Measurements from ENCODE around the gene C2CD3.

The C2CD3 gene, protein sequence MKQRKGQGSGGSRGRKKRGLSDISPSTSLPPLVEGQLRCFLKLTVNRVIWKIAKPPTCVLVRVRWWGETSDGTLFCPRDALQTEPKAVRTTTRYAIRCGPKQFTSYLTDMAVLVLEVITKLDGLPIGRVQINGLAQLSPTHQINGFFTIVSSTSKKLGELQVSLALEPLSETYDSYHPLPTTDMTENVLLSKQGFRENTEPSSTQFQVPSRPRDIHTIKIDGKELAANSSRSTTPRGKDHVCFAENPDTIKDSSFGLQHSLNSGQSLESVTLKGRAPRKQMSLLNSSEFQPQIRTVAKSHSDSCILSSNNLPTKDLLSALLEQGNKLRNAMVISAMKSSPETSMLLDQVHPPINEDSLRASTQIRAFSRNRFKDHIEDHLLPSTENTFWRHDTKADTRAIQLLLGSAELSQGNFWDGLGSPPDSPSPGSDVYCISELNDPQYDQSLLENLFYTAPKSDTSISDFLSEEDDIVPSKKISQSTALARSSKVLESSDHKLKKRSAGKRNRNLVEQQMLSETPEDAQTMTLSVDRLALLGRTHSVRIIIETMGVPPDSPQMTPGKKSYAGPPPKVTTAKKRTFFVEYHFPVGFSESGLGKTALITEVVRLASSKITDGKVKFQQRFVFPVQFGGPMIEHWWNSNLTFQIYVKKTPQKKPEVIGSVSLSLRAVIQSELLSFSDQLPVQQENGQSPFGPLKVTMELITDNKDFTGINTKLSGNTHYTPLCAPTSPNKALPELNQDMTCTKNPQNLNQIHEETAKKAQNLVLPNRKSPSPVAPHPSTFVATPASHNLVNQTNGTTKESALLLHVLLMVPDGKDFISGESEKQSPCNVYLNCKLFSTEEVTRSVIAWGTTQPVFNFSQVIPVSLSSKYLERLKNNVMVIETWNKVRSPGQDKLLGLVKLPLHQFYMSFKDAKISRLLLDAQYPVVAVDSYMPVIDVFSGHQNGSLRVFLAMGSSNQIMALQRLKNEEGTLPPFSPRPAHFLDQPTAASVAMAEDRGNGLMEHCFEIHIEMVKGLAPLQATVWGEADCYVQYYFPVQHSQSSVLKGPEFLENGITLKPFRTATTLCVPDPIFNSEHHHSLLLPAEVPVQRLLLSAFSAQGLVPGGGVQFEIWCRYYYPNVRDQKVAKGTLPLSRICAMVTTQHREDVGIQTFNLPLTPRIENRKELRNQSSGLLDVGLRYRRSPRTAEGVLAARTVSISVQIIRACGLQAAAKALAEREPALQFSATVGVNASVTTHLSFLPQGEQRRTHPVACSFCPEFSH (N-terminal part only)
- 39.1 to 62.0 reads per million in 2 experiments for total RNA-seq

DNA sequence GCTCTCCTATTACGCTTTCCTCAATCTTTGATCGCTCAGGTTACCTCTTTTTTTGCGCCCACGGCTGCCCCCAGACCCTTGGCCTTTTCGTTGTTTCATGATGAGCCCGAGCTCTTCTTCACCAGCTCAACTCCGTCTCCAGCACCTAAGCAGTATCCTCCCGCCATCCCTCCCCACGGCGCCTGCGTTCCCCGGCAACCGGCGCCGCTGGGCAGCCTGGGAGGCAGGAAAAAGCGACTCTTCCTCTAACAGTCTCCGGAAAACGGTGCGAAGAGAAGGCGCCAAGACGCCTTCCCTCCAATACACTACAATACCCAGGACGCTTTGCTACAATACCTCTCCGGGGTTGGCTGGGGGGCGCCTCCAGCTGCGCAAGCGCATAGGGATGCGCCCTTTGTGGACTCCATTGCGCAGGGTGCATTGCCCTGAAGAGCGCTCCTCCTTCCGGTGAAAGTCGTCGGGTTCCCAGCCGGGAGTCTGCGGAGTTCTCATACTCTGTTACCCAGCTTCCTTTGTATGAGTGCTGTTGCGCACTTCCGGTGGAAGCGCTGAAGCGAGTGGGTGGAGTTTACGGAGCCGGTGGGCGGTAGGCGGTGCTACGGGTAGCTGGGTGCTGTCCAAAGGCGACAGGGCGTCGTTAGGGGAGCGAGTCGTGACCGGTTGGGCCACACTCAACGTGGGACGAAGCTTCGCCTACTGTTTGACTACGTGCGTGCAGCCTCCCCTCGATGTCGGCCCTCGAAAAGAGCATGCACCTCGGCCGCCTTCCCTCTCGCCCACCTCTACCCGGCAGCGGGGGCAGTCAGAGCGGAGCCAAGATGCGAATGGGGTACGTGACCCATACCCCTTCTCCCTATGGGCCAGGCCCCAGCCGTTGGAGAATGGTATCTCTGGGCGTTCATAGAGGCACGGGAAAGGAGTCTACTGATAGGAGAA, at the start of gene C2CD3, which contains the start of gene PPME1:
Gene C2CD3, minus strand, starts transcription at position 309 of the 936 bp plus-strand sequence. Its CDS starts 210 bp downstream, at position 99.
Gene PPME1, plus strand, starts transcription at position 596 of the 936 bp plus-strand sequence. Its CDS starts 133 bp downstream, at position 729.
- DNase-seq (ENCODE audit: low read depth): peak; percentile 97

DNA sequence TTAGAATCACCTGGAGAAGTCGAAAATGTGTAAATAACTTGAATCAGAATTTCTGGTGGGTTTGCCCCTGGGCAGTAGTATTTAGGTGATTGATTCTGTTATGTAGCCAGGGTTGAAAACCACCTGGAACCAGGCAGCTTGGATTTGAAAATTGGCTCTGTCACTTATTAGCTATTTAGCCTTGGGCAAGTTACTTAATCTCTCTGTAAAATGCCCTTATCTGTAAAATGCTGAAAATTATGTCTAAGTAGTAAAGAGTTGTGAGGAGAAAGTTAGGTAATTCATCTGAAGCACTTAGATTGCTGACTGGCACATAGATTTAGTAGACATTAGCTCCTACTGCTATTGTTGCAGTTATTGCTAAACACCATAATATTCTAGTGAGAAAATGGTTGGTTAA, 49.6 kb upstream of the C2CD3 start:
- DNase-seq (ENCODE audit: low read depth): no peak

DNA sequence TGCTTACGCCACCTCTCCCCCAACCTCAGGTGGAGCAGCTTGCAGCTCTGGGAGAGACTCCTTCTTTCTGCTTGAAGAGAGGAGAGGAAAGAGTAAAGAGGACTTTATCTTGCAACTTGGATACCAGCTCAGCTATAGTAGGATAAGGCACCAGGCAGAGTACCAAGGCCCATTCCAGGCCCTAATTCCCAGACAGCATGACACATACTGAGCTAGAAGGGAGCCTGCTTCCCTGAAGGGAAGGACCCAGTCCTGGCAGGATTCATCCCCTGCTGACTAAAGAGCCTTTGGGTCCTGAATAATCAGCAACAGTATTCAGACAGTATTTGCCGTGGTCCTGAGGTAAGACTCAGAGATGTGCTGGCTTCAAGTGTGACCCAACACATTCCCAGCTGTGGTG, 41.7 kb upstream of the C2CD3 start:
- DNase-seq (ENCODE audit: low read depth): no peak

DNA sequence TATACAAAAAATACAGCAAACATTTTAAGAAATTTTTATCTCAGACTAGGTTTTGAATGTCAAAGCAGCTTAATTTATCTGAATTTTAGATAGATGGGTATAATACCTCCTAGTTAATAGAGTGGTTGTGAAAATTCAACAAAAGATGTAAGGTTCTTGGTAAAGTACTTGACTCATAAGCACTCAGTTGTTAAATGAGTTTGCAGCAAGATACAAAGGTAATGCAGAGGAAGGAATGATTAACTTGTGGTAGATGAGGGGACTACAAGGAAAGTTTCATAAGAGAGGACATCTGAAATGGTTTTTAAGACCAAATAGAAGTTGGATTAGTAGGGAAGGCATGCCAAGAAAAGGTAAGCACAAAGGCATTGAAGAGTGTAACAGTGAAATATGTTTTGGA, 37.7 kb upstream of the C2CD3 start:
- no peak for DNase-seq (ENCODE audit: low read depth)

DNA sequence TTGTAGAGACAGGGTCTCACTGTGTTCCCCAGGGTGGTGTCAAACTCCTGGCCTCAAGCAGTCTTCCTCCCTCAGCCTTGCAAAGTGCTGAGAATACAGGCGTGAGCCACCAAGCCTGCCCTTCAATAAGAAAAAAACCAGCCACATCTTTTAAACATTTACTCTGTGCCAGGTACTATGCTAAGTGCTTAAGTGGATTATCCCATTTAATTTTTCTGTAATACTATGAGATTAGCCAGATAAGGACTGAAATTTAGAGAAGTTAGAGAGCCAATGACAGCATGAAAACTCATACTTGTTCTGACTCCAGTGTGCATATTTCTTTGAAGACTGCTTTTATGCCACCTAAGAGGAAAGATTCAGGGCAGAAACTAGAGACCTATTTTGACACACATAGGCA, 35.9 kb upstream of the C2CD3 start:
- DNase-seq (ENCODE audit: low read depth): no peak

DNA sequence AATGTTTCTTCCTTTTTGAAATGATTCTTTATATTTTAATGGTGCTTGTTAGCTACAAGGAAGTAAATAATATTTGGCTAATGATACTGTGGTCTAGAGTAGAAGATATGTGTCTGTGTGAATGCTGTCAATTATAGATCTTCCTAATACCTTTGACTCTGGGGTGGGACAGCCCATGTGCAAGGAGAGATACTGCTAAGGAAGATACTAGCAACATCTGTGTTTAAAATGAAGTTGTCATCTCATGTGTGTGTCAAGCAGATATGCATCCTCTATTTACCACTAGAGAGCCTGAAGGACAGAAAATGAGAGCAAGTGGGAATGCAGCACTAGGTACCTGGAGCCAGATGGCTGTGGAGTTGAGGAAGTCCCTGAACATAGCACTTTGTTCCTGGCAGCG, 34.4 kb upstream of the C2CD3 start:
- no peak for DNase-seq (ENCODE audit: low read depth)

DNA sequence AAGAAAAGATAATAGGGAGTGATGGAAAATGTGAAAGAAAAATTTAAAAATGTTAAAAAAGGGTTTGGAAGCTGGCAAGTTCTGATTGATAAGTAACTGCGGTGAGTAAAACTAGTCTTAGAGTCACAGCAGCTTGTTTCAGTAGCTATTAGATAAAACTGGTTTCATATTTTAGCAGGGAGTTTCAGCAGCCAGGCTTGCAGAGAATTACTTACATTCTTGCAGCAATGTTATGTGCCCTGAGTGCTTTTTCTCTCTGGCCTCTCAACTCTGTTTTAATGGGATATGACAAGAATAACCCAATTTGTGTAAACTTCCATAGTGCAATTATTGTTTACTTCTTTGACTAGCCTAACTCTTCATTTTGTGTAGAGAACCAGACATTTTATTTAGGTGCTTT, 33.9 kb upstream of the C2CD3 start:
- no peak for DNase-seq (ENCODE audit: low read depth)

DNA sequence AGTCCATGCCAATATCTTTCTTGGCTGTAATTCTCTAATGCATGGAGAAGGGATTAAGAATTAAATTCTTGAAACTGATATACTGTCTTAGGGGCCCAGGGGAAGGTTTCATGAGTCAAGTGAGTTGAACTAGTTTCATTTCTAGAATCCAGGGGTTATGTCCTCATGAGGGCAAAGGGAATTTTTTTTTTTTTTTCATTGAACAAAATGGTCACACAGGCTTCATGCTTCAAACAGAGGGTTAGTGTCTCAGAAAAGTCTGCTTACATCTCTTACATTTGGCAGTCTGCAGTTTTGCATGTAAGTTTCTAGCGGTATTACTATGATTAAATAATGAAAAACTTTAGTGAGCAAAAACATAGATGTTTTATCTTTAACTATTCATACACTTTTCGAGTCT, 33.2 kb upstream of the C2CD3 start:
- DNase-seq (ENCODE audit: low read depth): no peak

DNA sequence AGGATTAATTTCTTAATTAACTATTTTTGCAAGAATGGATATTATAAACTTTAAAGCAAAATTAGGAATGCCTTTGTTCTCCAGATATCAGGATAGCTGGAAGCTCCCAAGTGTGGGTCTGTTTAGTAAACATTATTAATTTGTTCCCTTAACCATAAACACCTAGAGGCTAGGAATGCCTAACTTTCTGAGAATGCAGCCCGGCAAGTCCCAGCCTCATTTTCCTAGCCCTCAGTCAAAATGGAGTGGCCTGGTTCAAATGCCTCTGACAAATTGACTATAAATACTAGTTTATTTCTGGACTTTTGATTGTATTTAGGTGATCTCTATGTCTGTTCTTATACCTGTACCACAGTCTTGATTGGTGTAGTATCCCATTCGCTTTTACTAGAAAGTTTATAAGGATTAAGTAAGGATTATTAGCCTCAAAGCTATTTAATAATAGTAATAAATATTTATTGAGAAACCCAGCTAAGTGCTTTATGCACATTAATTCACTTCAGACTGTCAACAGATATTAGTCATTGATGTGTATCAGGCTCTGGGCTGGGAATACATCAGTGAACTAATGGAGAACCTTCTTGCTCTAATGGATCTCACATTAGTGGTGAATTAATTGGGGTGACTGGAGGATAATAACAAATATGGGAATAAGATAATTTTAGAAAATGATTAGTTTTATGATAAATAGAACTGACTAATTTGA, 26.1 kb upstream of the C2CD3 start:
- no peak for DNase-seq (ENCODE audit: low read depth)

DNA sequence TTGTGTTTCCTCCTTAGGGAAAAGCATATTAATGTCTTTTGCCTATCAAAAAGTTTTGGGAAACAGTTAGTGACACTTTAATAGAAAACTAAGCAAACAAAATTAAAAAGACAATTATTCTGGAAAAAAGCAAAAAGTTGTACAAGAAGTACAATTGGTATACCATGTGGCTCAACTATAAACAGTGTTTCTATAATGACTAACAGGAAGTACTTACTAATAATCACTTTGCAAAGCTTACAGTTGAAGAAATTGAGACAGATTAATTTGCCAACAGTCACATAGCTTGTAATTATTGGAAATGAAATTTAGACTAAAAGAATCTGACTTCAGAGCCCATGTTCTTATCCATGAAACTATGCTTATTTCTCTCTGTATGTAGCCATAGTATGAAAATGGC, 25.0 kb upstream of the C2CD3 start:
- no peak for DNase-seq (ENCODE audit: low read depth)

DNA sequence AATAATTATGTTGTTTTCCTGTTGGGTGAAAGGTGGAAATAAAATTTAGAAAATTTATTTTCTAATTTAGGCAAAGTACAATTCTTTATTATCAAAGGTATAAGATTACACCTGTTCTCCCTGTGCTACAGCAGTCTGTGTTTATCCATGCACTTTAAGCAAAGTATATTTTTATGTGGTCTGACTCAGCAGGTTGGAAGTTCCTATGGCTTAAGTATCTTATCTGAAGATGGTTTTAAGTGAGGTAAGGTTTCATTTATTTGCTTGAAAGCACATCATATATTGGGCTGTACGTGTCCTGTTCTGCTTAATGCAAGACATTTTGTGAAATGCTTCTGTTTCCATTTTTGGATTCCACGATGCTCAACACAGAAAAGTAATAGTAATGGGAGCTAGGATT, 14.9 kb upstream of the C2CD3 start:
- DNase-seq (ENCODE audit: low read depth): no peak

DNA sequence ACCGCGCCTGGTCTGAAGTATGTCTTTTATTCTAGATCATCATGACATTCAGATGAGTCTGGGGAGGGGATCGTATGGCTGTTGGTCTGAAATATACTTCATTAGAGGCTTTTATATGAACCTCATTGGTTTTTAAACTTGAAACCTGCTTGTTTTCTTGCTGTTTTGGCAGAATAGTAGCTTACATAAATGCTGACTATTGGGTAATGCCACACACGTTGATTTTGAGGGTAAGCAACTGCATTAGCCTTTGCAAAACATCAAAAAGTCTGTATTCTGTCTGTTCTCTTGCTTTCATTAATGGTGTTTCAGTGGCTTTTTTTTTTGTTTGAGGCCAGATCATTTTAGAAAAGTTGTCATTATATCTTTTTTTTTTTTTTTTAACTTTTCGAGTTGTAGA, 14.5 kb upstream of the C2CD3 start:
- DNase-seq (ENCODE audit: low read depth): no peak

DNA sequence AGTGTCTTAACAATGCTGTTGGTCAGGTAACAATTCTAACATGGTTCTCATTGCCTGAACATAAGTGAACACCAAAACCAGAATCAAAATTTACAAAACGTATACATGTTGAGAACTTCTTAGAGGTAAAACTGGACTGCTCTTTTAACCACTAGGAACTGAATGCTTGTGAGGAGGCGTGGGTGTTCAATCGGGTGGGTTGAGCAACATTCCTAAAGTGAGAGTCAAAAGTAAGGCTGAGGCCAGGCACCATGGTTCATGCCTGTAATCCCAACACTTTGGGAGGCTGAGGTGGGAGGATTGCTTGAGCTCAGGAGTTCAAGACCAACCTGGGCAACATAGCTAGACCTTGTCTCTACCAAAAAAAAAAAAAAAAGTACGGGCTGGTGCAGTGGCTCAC, 11.8 kb upstream of the C2CD3 start:
- DNase-seq (ENCODE audit: low read depth): no peak

DNA sequence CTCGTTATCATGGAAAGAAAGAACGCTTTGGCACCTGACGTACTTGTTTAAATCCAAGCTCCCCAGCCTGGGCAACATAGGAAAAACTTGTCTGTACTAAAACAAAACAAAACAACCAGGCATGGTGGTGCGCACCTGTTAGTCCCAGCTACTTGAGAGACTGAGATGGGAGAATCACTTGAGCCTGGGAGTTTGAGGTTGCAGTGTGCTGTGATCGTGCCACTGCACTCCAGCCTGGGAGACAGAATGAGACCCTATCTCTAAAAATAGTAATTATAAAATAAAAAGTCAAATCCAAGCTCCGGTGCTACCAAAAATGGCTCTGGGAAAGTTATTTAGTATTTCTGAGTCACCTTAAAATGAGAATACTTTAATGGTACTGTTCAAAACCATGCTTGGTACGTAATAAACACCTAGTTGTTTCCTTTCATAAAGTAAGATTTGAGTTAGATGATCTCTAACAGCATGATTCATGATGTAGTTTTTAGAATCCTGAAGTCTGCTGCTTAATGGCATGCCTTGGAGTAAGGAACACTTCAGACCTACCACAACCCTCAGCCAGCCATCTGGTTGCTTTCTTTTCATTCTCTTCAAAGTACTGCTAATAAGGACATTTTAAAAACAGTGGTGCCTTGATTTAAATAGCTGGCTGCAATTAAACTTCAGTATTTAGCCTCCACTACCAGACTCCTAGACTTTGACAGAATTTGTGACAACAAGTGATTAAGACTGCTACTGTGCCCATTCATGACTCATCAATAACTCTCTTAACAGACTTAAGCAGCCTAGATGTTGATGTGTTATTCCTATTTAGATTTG, 8.6 kb upstream of the C2CD3 start:
- DNase-seq (ENCODE audit: low read depth): no peak

DNA sequence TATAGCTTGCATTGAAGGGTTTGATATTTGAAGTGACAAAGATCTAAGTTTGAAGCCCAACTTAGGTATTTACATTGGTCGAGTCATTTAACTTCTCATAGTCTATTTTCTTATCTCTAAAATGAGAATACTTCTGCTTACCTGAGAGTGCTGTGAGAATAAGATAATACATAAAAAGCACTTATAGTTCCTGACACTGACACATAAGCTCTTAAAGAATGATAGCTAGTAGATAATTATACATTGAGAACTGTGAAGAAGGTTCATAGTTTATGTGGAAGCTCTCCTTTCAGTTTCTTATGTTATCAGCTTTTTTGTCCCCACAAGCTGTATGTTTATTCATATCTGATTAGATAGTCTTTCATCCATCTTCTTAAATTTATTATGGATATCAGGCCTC, 5.1 kb upstream of the C2CD3 start:
- DNase-seq (ENCODE audit: low read depth): no peak

DNA sequence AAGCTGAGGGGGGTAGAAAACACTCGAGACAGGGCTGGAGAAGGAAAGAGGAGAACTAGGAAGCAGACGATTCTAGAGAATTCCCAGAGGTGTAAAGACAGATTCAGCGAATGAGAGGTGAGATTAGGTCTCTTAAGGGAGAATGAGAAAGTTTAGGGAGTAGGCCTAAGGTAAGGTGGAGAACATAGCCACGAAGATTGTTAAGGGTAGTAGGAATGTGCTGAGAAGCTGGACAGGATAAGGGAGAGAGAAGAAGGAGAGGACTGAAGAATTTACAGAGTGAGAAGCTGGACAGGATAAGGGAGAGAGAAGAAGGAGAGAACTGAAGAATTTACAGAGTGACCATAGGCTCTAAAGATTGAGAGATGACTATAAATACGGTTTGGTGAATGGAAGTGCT, 1.2 kb upstream of the C2CD3 start:
- DNase-seq (ENCODE audit: low read depth): no peak

DNA sequence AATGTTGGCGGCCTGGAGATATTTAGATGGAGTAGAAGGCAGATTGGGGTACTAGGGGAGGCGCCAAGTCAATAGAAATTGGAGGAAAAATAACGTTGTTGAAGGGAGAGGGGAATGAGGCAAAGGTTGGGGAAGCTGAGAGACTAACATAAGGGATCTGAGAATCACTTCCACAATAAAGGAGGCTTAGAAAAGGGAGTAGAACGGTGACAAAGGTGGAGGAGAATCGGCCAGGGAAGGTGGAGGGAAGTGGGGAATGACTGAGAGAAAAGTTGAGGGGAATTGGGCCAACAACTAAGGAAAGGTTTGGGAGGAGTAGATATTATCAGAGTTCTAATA, 797 bp upstream of the C2CD3 start:
- no peak for DNase-seq (ENCODE audit: low read depth)

DNA sequence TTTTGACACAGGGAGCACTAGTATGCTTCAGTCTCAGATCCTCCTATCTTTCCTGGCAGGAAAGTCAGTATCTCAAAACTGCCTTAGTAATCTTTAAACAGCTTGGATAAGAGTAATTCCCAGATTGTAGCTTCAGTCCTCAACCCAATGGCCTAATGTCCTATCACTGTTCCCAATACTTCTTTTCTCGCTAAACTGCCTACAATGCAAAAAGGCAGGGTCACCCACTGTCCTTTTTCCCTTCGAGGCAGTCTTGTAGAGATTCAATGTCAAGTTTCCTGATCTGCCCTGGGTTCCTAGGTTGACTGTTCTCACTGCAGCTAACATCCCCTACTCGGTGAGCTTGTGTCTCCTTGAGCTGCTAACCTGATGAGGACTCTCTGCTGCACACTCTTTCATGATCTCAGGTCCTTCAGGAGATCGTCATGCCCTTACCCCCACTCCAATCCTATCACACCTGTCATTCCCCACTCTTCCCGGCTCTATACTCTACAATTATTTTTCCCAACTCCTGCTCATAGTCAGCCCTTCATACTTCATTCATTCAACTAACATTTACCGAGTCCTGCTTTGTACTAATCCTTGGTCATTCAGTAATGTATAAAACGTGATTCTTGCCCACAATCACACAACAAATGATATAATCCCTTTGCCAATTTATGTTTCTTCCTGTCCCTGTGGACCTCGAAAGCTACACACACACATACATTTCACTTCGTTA, 904 bp downstream of the C2CD3 start:
- no peak for DNase-seq (ENCODE audit: low read depth)

DNA sequence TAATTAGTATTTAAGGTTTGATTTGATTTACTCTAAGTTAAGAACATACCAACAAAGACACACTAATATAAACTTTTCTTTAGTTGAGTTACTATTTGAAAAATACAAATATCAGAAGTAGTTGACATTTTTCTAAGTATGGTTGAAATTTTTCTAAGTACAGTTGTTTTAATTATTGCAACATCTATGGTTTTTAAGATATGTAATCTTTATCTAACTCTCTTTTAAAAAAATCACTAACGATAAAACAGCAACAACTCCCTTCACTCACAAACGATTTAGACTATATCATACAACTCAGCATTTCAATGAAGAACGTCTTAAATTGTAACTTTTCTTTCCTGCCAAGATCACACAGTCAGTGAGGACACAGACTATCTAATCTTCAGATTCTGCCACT, 2.0 kb downstream of the C2CD3 start:
- no peak for DNase-seq (ENCODE audit: low read depth)
